Measurements from ENCODE around the gene CUBN. TPM values are rescaled to one million over a fixed set of nuclear protein-coding genes. Genes with fewer than 3 reads are reported as not detected.
A peak's percentile ranks its signal among the peaks of the same experiment; 100 is the strongest.

CUBN gene
- total RNA-seq, 1 experiment from 2014 or later, result 4.6 TPM

DNA sequence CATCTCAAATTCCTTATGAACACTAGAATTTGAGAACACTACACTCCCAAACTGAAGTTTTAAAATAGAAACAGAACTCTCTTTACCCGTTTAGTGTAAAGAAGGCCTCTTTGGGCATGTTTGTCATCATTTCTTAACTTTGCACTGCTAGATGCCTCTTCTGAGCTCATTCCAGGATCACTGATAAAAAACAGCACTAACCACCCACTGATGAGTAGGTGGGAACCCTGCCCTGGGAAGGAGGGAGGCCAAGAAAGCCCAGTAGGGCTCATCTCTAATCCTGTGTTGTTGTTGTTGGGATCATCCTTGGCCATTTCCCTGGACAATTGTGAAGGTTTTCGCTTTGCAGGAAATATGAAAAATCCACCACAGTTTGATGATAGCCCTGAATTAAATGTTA, 68.2 kb downstream of the CUBN start:
- intact Hi-C loops (cut with micrococcal nuclease; ENCODE audit: unreplicated experiment), result no loop called here
- Mint-ChIP-seq H3K4me3 (ENCODE audit: unreplicated experiment) (no peak overlapping the region), H3K27me3 (ENCODE audit: insufficient read depth, unreplicated experiment) (no peaks in the 10 kb centered on the region), H3K36me3 (ENCODE audit: insufficient read depth, unreplicated experiment) (no peaks in the 10 kb centered on the region), H3K27ac (ENCODE audit: unreplicated experiment) (peak overlapping the region; percentile 53), H3K9me3 (ENCODE audit: unreplicated experiment) (no peaks in the 10 kb centered on the region), H3K4me1 (ENCODE audit: low read depth, unreplicated experiment) (peaks cover 22% of the 10 kb centered on the region)
- Histone ChIP-seq H3K9me3 (no peaks in the 10 kb centered on the region), H3K36me3 (ENCODE audit: control insufficient read depth, insufficient read depth, low read length) (no peaks in the 10 kb centered on the region), H3K4me3 (ENCODE audit: low read depth, low read length) (no peak overlapping the region), H3K27me3 (replicated peaks; ENCODE audit: control insufficient read depth, insufficient read depth, low read length) (no peaks in the 10 kb centered on the region), H3K4me1 (peaks cover 23% of the 10 kb centered on the region)
- POLR2A ChIA-PET, result no interaction called here
- BruUV-seq (replicated peaks), result no TSS peak
- CTCF ChIA-PET, result no interaction called here
- TF ChIP-seq, protein P1, sequence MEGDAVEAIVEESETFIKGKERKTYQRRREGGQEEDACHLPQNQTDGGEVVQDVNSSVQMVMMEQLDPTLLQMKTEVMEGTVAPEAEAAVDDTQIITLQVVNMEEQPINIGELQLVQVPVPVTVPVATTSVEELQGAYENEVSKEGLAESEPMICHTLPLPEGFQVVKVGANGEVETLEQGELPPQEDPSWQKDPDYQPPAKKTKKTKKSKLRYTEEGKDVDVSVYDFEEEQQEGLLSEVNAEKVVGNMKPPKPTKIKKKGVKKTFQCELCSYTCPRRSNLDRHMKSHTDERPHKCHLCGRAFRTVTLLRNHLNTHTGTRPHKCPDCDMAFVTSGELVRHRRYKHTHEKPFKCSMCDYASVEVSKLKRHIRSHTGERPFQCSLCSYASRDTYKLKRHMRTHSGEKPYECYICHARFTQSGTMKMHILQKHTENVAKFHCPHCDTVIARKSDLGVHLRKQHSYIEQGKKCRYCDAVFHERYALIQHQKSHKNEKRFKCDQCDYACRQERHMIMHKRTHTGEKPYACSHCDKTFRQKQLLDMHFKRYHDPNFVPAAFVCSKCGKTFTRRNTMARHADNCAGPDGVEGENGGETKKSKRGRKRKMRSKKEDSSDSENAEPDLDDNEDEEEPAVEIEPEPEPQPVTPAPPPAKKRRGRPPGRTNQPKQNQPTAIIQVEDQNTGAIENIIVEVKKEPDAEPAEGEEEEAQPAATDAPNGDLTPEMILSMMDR (IDR thresholded peaks at IDR 0.05; ENCODE audit: insufficient read depth in 1 of 2, low read depth in 1 of 2, low read length in 1 of 2, severe bottlenecking in 1 of 2, unreplicated experiment in 1 of 2), result no peak
- no peak for DNase-seq

DNA sequence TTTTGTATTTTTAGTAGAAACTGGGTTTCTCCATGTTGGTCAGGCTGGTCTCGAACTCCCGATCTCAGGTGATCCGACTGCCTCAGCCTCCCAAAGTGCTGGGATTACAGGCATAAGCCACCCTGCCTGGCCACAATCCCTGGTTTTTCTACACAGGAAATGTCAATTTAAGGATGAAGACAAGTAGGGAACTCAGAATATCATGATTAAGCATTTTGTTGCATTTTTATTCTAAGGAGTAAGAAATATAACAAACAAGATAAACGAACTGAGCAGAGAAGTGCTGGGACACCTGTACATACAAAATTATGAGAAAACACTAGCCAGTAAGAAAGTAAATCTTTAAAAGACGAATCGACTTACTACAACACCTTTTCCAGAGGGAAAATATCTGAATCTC, 69.3 kb downstream of the CUBN start:
- no peaks in the 10 kb centered on the region for H3K36me3 ChIP-seq (ENCODE audit: control insufficient read depth, insufficient read depth, low read length)
- ChIA-PET CTCF (no interaction called here), POLR2A (no interaction called here)
- no peak for DNase-seq
- Mint-ChIP-seq H3K36me3 (ENCODE audit: insufficient read depth, unreplicated experiment) (no peaks in the 10 kb centered on the region), H3K27ac (ENCODE audit: unreplicated experiment) (no peak overlapping the region), H3K4me1 (ENCODE audit: low read depth, unreplicated experiment) (peaks cover 22% of the 10 kb centered on the region), H3K4me3 (ENCODE audit: unreplicated experiment) (no peak overlapping the region), H3K9me3 (ENCODE audit: unreplicated experiment) (no peaks in the 10 kb centered on the region), H3K27me3 (ENCODE audit: insufficient read depth, unreplicated experiment) (no peaks in the 10 kb centered on the region)
- H3K4me1 ChIP-seq, result peaks cover 23% of the 10 kb centered on the region
- intact Hi-C loops (cut with micrococcal nuclease; ENCODE audit: unreplicated experiment), result no loop called here
- no TSS peak for BruUV-seq (replicated peaks)
- no peaks in the 10 kb centered on the region for H3K9me3 ChIP-seq
- TF ChIP-seq, protein P1 (IDR thresholded peaks at IDR 0.05; ENCODE audit: insufficient read depth in 1 of 2, low read depth in 1 of 2, low read length in 1 of 2, severe bottlenecking in 1 of 2, unreplicated experiment in 1 of 2), result no peak
- H3K4me3 ChIP-seq (ENCODE audit: low read depth, low read length), result no peak overlapping the region
- H3K27me3 ChIP-seq (replicated peaks; ENCODE audit: control insufficient read depth, insufficient read depth, low read length), result no peaks in the 10 kb centered on the region

DNA sequence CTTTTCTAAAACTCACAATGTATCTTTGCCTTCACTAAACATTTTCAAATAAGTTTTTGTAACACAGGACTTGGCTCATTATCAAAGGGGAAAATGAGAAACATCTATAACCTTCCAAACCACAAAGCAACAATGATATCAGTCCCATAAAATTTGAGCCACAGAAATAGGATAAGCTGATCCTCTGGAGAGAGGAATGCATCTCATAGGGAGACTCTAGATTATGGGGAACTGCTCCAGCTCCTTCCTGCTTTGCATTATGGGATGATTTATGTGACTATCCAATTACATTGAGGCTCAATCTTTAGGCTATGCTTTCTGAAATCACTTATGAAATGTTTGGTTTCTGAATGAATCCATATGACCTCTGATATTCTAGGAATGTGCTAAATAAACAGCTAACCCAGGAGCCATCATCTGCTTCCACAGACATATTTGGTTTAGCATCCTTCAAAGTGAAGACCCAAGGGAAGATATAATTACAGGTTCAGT, 70.4 kb downstream of the CUBN start:
- H3K9me3 ChIP-seq, result no peaks in the 10 kb centered on the region
- TF ChIP-seq, protein P1 (IDR thresholded peaks at IDR 0.05; ENCODE audit: insufficient read depth in 1 of 2, low read depth in 1 of 2, low read length in 1 of 2, severe bottlenecking in 1 of 2, unreplicated experiment in 1 of 2), result no peak
- BruUV-seq (replicated peaks), result no TSS peak
- no peaks in the 10 kb centered on the region for H3K36me3 ChIP-seq (ENCODE audit: control insufficient read depth, insufficient read depth, low read length)
- no peak overlapping the region for H3K4me3 Mint-ChIP-seq (ENCODE audit: unreplicated experiment)
- no peaks in the 10 kb centered on the region for H3K27me3 ChIP-seq (replicated peaks; ENCODE audit: control insufficient read depth, insufficient read depth, low read length)
- H3K4me1 ChIP-seq, result peaks cover 23% of the 10 kb centered on the region
- no peaks in the 10 kb centered on the region for H3K9me3 Mint-ChIP-seq (ENCODE audit: unreplicated experiment)
- H3K27ac Mint-ChIP-seq (ENCODE audit: unreplicated experiment), result peak overlapping the region; percentile 17
- no peaks in the 10 kb centered on the region for H3K27me3 Mint-ChIP-seq (ENCODE audit: insufficient read depth, unreplicated experiment)
- ChIA-PET CTCF (no interaction called here), POLR2A (interaction anchor here (0.6 kb wide), 1 partner anchor 49 kb away, joined by 3 read pairs; no protein-coding TSS in a partner anchor)
- intact Hi-C loops (cut with micrococcal nuclease; ENCODE audit: unreplicated experiment), result loop anchor here (1.0 to 5.0 kb wide), 2 partner anchors 56 to 118 kb away; no protein-coding TSS in a partner anchor
- peak in 1 of 2 experiments; percentile 13 for DNase-seq
- H3K36me3 Mint-ChIP-seq (ENCODE audit: insufficient read depth, unreplicated experiment), result no peaks in the 10 kb centered on the region
- no peak overlapping the region for H3K4me3 ChIP-seq (ENCODE audit: low read depth, low read length)
- H3K4me1 Mint-ChIP-seq (ENCODE audit: low read depth, unreplicated experiment), result peaks cover 22% of the 10 kb centered on the region

Data from Caco-2 (cell line).